ENCODE results near the gene FEM1C. TPM values are rescaled to one million over a fixed set of nuclear protein-coding genes. Genes with fewer than 3 reads are reported as not detected.

Gene FEM1C
- total RNA-seq, 1 donor from 2014 or later: 28.7 TPM

- Histone ChIP-seq H3K9ac (no peak overlapping the region), H3K4me1 (peaks cover 13% of the 10 kb centered on the region), H3K27ac (no peak overlapping the region), H4K20me1 (ENCODE audit: low read depth) (no peaks in the 10 kb centered on the region), H3F3A (ENCODE audit: low read depth) (peaks cover 9% of the 10 kb centered on the region), H3K4me3 (no peak overlapping the region), H3K79me2 (ENCODE audit: low read depth) (no peaks in the 10 kb centered on the region), H3K36me3 (no peaks in the 10 kb centered on the region), H3K4me2 (no peak overlapping the region), H2AFZ (replicated peaks) (no peak overlapping the region), H3K9me3 (ENCODE audit: low read depth) (no peaks in the 10 kb centered on the region), H3K27me3 (no peaks in the 10 kb centered on the region)
- no peak overlapping the region for H3K27ac Mint-ChIP-seq
- H3K9me3 Mint-ChIP-seq: no peaks in the 10 kb centered on the region
- peaks cover 11% of the 10 kb centered on the region for H3K4me1 Mint-ChIP-seq
- no peaks in the 10 kb centered on the region for H3K36me3 Mint-ChIP-seq
- H3K27me3 Mint-ChIP-seq (ENCODE audit: insufficient read depth, low read depth): peaks cover 3% of the 10 kb centered on the region
- no peak for TF ChIP-seq EZH2phosphoT487 (IDR thresholded peaks at IDR 0.05)
- TF ChIP-seq CTCF (IDR thresholded peaks at IDR 0.05): no peak
- H3K4me3 Mint-ChIP-seq: no peak overlapping the region
- DNase-seq (ENCODE audit: low spot score): no peak
Observed at GRCh38 chr5:115568668-115569067, 24.1 kb upstream of the FEM1C start.

GRCh38 chr5:115565233-115565632 lies 20.7 kb upstream of the FEM1C start:
- Histone ChIP-seq H3K4me3 (no peak overlapping the region), H3K36me3 (no peaks in the 10 kb centered on the region), H3K9me3 (ENCODE audit: low read depth) (no peaks in the 10 kb centered on the region), H3K4me1 (no peaks in the 10 kb centered on the region), H3K9ac (no peak overlapping the region), H4K20me1 (ENCODE audit: low read depth) (no peaks in the 10 kb centered on the region), H3K27ac (no peak overlapping the region), H3F3A (ENCODE audit: low read depth) (no peaks in the 10 kb centered on the region), H2AFZ (replicated peaks) (no peak overlapping the region), H3K79me2 (ENCODE audit: low read depth) (no peaks in the 10 kb centered on the region), H3K4me2 (no peak overlapping the region), H3K27me3 (no peaks in the 10 kb centered on the region)
- H3K27ac Mint-ChIP-seq: no peak overlapping the region
- no peaks in the 10 kb centered on the region for H3K4me1 Mint-ChIP-seq
- DNase-seq (ENCODE audit: low spot score): no peak
- no peak for TF ChIP-seq CTCF (IDR thresholded peaks at IDR 0.05)
- no peak for TF ChIP-seq EZH2phosphoT487 (IDR thresholded peaks at IDR 0.05)
- no peak for TF ChIP-seq EZH2 (IDR thresholded peaks at IDR 0.05)
- no peaks in the 10 kb centered on the region for H3K36me3 Mint-ChIP-seq
- H3K4me3 Mint-ChIP-seq: no peak overlapping the region
- peaks cover 3% of the 10 kb centered on the region for H3K27me3 Mint-ChIP-seq (ENCODE audit: insufficient read depth, low read depth)
- H3K9me3 Mint-ChIP-seq: no peaks in the 10 kb centered on the region

- Histone ChIP-seq H3K79me2 (ENCODE audit: low read depth) (no peaks in the 10 kb centered on the region), H3K36me3 (no peaks in the 10 kb centered on the region), H2AFZ (replicated peaks) (no peak overlapping the region), H3F3A (ENCODE audit: low read depth) (no peaks in the 10 kb centered on the region), H4K20me1 (ENCODE audit: low read depth) (no peaks in the 10 kb centered on the region), H3K4me3 (no peak overlapping the region), H3K4me2 (no peak overlapping the region), H3K27ac (no peak overlapping the region), H3K4me1 (no peaks in the 10 kb centered on the region), H3K9ac (no peak overlapping the region), H3K27me3 (no peaks in the 10 kb centered on the region), H3K9me3 (ENCODE audit: low read depth) (no peaks in the 10 kb centered on the region)
- Mint-ChIP-seq H3K4me1 (peaks cover 8% of the 10 kb centered on the region), H3K36me3 (no peaks in the 10 kb centered on the region), H3K9me3 (no peaks in the 10 kb centered on the region), H3K27me3 (ENCODE audit: insufficient read depth, low read depth) (peaks cover 2% of the 10 kb centered on the region), H3K4me3 (no peak overlapping the region), H3K27ac (no peak overlapping the region)
- DNase-seq (ENCODE audit: low spot score): no peak
- no peak for TF ChIP-seq EZH2 (IDR thresholded peaks at IDR 0.05)
- no peak for TF ChIP-seq CTCF (IDR thresholded peaks at IDR 0.05)
- no peak for TF ChIP-seq EZH2phosphoT487 (IDR thresholded peaks at IDR 0.05)
Observed at GRCh38 chr5:115561176-115561575, 16.6 kb upstream of the FEM1C start.

- DNase-seq (ENCODE audit: low spot score): no peak
- H4K20me1 ChIP-seq (ENCODE audit: low read depth): no peaks in the 10 kb centered on the region
- H3F3A ChIP-seq (ENCODE audit: low read depth): no peaks in the 10 kb centered on the region
- H3K4me1 ChIP-seq: no peaks in the 10 kb centered on the region
- Mint-ChIP-seq H3K36me3 (no peaks in the 10 kb centered on the region), H3K9me3 (no peaks in the 10 kb centered on the region), H3K27me3 (ENCODE audit: insufficient read depth, low read depth) (no peaks in the 10 kb centered on the region), H3K27ac (no peak overlapping the region), H3K4me3 (no peak overlapping the region), H3K4me1 (peaks cover 8% of the 10 kb centered on the region)
- H3K9me3 ChIP-seq (ENCODE audit: low read depth): no peaks in the 10 kb centered on the region
- H3K36me3 ChIP-seq: no peaks in the 10 kb centered on the region
- H3K9ac ChIP-seq: no peak overlapping the region
- no peaks in the 10 kb centered on the region for H3K79me2 ChIP-seq (ENCODE audit: low read depth)
- TF ChIP-seq EZH2 (IDR thresholded peaks at IDR 0.05): no peak
- no peak for TF ChIP-seq EZH2phosphoT487 (IDR thresholded peaks at IDR 0.05)
- no peak for TF ChIP-seq CTCF (IDR thresholded peaks at IDR 0.05)
- H3K27ac ChIP-seq: no peak overlapping the region
- no peak overlapping the region for H3K4me2 ChIP-seq
- no peaks in the 10 kb centered on the region for H3K27me3 ChIP-seq
- H3K4me3 ChIP-seq: no peak overlapping the region
- H2AFZ ChIP-seq (replicated peaks): no peak overlapping the region
Observed at GRCh38 chr5:115559524-115559923, 14.9 kb upstream of the FEM1C start.

All from neural progenitor cell (in vitro differentiated cells).